T-helper 1 cell (primary cell): ENCODE results near the gene IRF4.
"Not testable (repeated sequence)": the region's sequence is repeated elsewhere in the genome, so short reads cannot be mapped to it uniquely, and the experiment has no call there.

Source experiments
- DNase-seq, 5 donors: peaks; one replicate each; pipeline ENCODE4 v3.0.0-alpha.2; 2012 to 2020

The IRF4 gene

DNA sequence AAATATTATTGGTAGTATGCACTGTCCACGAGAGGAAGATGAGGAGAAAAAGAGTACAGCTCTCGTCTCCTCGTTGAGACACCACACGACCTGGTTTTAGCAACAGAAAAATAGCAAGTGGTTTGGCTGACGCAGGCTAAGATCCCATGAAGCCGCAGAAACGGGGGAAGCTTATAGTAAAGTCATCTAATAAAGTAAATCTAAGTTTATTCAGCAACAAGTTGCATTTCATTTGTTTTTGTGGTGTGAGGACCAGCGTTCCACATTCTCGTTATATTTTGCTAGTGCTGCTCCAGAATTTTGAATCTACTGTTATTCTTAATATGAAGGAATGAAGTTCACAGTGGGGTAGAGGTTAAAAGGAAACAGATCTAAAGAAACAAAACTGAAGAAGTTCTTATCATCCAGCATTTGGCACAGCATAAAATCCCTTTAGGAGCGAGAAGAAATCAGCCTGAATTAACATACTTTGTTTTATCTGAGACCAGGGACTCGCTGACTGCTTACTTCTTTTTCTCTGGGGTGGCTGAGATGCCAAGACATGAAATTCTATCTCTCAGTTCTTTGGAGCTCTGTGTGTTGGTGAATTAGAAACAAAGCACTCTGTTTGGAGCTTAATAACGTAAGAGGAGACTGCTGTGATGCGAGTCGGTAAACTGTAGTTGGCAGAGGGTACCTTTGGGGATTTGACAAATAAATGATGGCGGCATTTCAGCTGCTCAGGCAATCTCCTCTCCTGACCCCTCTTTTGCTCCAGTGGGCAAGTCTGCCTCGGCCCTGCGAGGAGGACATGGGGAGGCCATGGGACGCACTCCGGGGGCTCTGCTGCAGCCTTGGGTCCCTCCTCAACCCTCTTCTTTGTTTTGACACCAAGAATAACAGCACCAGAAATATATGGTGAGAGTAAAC is 24.9 kb upstream of the IRF4 start:
- no peak for DNase-seq

DNA sequence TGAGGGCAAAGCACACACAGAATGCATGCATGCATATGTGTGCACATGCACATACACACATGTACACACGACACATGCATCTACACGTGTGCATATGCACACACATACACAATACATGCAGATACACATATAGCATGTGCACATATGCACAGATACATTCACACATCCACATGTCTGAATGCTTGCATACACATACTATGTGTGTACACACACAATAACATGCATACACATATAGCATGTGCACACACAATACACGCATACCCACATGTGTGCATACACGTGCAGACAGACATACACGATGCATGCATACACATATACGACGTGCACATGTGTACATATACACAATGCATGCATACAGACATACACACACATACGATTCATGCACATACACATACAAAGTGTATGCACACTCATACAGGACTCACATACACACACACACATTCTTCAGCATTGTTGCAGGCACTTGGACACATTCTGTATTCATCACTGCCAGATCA is 24.2 kb upstream of the IRF4 start:
- no peak for DNase-seq

DNA sequence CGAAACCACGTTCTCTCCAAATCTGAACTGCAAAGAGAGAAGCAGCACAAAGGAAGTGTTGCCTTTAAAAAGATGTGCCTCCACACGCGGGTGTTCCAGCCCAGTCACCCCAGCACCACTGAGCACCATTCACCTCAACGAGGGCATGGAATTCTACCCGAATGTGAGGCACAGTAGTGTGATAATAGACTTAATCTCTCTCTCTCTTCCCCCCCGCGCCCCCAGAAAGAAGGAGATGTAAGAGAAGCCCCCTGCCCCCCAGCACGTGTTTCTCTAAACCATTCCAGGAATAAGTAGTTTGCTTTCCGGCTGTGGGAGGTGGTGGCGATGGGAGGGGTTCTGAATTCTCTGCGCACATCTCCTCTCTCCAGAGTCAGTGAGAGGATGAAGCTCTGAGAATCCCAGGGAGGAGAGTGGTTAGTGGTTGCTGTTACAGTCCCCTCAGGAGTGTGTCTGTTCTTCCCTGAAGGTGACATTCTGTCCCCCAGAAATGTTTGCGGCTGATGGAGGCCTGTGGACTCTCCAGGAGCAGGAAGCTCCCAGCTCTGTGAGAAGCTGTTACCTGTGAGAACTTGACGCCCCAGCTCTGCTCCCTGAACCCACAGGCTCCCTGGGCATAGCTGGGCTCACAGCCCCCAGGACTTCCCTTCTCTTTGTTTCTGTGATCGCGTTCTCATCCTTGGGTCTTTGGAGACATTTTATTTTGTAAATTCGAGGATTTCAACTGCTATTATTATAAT is 23.5 kb upstream of the IRF4 start:
- DNase-seq = no peak

DNA sequence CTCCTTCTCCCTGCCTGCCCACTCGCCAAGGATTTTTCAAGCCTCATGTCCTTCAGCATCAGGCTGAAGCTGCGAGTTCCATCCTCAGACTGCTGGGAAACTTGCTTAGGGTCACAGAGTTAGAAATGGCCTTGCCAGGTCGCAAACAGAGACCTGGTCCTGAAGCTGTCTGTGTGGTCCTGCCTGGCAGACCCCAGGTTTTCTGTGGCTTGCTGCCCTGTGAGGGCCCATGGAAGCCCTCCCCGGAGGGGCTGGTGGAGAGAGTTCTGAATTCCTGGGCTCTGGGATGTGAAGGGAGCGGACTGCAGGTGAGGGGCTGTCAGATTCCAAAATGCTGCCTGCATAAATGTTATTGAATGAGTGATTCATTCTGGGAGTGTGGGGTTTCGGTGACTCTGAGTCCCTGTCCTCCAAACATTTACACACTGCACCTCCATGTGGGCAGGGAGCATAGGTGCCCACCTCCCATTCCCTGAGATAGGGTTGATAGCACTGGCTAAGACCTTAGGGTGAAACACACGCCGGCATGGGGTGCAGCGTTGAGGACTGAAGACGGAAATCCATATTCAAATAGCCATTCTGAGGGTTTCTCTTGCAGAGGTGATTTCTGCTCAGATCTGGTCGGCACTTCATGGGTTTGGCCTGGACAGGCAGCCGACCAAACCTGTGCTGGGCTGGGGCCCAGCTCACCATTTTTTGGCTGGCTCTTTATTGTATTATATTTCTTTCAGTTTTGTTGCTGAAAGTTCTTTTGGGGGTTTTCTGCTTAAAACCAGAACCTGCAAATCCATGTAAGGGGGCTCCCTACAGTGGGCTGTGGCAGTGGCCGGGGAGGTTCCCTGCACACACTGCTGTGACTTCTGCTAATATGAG is 21.8 kb upstream of the IRF4 start:
- DNase-seq = no peak

DNA sequence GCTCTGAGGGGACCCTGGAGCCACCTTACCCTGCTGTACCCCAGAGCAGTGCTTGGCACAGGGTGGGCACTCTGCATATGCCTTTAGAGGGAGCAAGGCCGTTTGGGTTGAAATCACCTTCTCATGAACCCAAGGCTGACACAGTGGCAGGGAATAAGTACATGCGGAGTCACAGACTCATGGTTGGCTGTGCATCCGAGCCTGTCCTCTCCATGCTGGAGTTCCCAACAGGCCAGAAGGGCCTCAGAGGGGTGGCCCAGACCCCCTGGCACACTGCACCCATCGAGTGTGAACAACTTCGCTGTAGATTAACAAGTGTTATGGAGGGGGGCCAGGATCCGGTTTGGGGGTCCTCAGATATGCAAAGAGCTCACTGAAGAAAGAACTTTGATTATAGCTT is 21.0 kb upstream of the IRF4 start:
- no peak for DNase-seq

DNA sequence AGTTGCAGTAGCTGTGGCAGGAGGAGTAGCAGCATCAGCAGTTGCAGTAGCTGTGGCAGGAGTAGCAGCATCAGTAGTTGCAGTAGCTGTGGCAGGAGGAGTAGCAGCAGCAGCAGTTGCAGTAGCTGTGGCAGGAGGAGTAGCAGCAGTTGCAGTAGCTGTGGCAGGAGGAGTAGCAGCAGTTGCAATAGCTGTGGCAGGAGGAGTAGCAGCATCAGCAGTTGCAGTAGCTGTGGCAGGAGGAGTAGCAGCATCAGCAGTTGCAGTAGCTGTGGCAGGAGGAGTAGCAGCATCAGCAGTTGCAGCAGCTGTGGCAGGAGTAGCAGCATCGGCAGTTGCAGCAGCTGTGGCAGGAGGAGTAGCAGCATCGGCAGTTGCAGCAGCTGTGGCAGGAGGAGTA is 19.7 kb upstream of the IRF4 start:
- DNase-seq = not testable (repeated sequence)

DNA sequence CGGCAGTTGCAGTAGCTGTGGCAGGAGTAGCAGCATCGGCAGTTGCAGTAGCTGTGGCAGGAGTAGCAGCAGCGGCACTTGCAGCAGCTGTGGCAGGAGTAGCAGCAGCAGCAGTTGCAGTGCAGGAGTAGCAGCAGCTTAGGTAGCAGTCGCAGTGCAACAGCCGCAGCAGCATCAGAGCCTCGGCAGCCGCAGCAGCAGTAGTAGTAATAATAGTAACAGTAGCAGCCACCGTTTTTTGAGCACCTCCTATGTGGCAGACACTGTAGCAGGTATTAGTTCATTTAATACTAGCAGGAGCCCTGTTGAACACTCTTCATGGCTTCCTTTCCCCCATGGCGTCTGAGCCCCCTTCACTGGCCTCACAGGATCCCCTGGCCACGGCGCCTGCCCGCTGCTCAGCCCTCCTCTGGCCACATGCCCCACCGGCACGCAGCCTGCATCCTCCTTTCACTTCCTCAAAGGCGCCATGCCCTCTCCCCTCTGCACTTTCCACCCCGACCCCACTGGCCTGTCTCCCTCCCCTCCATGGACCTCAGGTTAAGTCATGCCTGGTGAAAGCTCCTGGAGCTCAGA is 19.1 kb upstream of the IRF4 start:
- DNase-seq = no peak

DNA sequence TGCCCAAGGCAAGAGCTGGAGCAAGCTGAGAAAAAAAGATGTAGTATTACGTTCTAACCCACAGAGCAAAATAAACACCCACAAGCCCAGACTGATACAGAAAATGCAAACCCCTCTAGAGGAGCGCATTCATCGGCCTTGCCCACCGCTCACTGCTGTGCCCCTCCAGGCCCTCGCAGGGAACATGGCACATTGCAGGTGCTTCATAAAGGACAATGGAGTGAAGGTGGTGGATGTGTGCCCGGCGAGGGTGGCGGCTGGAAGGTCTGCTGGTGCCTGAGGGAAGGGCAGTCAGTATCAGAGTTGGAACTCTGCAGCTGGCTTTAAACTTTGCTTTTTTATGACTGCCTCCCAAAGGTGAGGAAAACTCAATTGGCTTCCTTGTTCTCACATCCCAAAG is 18.5 kb upstream of the IRF4 start:
- DNase-seq = no peak

DNA sequence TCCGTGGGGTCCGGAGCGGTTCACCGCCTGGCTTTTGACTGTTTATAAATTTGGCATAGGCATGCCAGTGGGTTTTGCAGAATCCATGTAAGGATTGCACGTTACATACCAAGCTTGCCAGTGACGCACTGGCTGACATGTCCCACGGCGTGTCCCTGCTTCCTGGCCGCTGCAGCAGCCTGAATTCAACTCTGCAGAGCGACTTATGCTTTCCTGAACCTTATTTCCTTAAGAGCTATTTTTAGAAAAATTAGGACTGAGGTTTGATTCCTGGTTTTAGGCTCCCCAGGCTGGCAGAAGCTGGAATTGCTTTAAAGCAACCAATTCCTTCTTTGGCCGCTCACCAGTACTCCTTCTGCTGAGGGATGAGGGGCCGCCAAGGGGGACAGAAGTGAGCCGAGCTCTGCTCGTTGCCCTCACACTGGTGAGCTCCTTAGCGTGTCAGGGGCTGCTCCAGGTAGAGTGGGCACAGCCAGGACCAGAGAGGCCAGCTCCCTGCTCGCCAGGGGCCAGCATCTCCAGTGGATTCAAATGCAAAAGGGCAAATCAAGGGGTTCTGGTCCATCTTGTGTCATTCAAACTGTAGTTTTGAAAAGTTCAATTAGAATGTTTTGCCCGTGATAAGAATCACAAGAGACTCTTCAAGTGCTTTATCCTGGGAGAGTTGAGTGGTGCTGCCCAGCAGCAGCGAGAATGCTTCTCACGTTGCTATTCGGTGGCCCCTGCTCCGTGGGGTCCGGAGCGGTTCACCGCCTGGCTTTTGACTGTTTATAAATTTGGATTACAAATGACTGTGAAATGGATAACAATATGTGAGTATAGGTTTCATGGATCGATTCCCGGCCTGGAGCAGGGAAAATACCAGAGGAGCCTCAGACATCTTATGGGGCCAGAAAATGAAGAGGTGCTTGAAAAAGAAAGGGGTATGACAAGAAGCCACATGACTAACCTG is 17.5 kb upstream of the IRF4 start:
- DNase-seq = no peak

DNA sequence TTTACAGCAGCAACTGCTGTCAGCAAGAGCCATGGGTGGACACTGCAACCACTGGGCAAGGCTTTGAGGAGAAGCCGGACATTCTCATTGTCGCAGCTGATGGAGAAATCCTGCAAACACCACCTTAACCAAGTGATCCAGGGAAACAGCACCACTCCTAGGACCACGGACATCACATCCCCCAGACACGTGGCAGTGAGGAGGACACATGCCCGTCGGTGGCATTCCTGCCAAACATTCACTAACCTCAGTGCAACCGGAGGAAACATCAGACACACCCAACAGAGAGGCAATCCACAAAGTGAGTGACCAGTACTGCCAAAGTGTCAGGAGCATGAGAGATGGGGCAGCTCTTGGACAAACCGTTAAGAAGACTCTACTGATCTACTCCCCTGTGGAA is 16.6 kb upstream of the IRF4 start:
- DNase-seq = no peak

DNA sequence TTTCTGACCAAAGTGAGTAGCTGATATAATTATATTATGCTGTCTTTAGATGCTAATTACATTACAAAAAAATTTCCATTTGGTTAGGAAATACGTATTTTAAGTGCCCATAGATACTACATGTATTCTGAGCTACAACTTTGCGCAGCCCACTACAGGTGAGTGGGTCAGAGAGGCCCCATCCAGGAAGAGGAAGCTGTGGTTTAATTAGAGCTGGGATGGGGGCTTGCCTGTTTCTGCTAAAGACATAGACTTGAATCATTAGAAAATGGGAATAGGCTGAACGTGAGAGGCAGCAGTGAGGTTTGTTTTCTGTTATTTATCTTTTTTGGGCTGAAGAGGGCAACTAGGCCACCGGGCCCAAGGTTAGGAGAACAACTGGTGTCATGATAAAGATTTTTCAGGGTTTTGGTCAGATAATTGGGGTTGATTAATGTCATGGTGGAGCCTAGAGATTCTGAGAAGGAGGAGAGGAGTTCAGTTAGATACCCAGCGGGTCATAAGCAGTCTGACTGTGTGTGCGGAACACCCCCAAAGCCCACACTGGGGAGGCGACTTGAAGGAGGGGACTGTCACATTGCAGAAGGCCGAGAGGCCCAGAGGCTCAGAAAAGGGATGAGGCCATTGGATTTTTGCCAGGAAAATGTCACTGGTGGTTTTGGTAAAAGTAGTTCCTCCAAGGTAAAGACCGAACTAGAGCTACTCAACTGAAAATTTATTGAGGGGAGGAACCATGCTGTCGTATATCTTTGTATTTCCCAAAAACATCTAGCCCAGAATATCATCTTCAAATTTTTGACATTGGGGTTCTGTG is 14.5 kb upstream of the IRF4 start:
- no peak for DNase-seq

DNA sequence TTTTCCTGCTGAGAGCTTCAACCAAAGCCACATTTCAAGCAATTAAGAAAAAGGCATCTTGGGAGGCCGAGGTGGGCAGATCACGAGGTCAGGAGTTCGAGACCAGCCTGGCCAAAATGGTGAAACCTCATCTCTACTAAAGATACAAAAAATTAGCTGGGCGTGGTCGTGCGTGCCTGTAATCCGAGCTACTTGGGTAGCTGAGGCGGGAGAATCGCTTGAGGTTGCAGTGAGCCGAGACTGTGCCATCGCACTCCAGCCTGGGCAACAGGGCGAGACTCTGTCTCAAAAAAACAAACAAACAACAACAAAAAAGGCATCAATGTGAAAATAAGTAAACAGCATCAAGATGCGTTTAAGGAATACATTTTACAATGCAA is 13.9 kb upstream of the IRF4 start:
- DNase-seq = not testable (repeated sequence)

DNA sequence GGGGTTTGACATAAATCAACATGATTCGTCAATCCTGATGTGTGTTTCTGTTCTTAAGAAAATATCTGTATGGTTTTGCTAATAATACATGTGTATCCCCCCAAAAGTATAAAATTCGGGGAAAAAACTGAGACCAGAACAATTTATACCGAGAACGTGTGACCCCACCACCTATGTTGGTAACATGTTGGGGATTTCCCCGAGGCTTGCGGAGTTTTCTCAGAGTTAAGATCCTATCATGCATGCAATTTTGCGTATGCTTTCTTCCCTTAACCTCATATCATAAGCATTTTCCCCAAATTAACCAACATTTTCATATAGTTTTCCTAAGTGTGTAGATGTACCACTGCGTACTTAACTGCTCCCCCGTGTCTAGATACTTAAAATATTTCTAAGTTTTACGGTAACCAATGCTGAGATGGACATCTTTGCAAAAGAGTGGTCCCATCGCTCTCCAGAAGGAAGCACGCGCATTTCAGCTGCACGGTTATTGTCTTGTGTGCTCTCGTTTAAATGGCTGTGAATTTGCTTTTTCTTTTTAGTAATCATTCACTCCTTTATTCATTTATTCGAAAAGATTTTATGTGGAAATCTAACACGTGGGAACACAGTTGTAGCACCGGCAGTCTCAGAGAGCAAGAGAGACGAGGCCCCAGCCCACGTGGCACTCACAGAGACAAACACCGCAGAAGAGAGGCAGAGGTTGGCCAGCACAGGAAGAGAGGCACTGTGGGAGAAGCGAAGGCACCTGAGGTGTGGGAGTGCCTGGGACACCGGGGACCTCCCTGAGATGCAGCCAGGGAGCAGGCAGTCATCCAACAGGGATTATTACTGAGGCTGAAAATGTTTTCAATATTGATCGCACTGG is 13.2 kb upstream of the IRF4 start:
- DNase-seq = no peak

DNA sequence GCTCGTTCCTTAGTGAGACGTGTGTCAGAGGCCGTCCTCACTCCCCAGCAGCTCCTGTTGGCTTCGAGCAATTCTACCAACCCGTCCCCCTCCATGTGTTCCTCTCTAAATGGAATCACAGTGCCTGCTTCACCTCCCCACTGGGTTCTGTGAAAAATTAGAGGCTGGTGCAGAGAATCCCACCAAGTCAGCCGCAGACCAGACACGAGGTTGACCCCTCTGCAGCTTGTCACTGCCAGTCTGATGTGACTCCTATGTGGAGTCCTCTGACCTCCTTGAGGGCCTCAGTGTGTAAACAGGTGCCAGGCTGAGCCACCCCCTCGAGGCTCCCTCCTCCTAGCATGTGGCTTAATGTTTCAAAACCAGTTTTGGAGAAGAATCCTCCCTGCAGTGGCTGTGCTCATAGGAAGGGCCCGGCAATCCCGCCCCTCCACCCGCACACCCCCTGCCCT is 12.6 kb upstream of the IRF4 start:
- no peak for DNase-seq

DNA sequence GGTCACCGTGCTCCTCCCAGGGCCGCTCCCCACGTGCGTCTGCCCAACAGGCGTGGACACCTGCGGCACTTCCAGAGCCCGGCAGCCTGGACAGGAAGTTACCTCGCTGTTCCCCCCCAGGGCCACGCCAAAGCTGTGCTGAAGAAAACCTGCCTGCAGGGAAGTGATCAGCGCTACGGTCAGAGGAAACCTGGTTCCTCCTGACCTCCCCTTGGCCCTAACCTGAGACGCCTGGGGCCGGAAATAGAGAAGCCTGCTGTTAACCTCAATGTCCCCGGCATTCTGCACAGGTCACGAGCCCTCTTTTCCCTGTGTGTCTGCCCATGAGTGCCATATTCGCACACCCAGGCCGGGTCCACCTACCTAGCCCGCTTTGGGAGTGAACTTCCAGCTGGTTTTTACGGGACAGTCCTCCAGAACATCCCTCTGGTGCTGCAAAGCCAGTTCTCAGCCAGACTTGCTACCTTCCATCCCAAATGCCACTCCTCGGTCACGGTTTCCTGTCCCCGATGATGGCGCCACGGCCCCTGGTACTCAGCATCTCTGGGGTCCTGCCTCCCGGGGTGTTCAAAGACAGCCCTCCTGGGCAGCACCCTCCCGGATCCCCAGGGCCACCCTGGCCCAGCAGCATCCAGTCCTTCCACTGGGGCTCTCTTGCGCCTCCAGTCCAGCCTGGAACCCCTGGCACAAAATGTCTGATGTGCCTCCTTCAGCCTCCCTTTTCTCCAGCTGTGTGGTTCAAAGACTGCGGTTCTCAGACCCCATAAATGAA is 12.0 kb upstream of the IRF4 start:
- DNase-seq = no peak

DNA sequence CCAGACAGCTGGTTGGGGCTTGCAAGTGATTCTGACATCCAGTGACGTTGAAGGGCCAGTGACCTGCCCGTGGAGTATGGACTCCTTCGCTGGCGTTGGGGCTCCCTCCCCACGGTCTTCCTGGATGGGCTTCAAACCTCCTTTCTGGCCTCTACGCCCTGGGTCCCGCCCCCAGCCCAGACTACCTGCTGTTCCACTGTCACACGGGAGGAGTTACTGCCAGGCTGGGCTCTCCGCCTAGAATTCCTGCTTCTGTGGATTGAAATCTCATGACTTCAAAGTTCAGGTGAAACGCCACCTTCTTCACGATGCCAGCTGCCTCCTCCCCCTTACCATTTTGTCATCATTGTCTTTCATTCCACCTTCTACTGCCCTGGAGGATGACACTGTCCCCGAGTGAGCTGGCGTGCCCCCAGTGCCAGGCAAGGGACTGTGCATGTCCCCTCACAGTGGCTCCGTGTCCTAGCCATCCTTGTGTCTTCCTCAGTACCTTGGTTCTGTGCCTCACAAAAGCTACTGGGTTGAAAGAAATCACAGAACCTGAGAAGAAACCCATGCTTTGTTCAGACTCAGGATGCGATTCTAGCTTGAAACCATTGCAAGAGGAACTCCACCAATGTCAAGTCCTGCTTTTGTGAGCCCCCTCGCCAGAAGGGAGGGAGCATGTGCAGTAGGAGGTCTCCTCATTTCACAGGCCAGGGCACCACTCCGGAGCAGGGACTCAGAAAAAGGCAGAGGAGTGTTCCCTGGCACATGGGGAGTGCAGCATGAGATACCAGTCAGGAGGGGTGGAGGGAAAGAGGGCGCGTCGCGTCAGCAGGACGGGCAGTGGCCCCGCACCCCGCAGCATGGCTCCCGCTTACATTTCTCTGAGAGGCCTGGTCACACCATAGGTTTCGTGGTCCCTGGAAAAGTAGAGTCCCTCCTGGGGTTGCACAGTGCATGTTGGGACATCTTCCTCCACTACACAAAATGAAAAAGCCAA is 11.0 kb upstream of the IRF4 start:
- DNase-seq = no peak

DNA sequence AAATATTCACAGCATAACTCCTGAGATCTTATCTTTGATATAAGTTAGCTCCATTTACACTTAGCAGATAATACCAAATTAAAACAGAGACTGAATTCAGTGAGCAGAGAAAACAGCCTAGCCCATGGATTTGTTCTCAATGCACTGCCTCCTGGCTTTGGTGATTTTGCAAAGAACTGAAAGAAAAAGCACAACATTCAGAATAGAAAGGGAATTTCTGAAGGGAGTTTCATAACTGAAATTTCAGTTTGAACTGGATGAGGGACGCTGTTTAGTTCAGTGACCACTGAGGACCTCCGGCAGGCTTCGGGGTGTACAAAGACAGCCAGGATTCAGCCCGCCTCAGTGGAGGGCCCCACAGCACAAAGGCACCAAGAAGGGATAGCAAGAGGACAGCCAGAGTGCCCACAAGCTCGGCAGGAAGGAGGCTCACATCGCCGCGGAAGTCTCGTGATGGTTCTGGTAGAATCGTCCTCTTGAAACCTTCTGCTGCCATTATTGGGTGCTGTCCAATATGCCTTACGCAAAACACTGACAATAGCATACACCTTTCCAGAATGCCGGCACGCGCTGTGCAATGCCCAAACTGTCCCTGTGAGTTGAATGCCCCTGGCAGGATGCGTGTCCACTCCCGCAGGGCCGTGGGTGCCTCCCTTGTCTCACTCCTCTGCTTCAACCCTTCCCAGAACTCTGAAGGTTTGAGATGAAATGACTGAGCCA is 9.7 kb upstream of the IRF4 start:
- no peak for DNase-seq
